ENCODE results near the gene PANX2. TPM values are rescaled to one million over a fixed set of nuclear protein-coding genes. Genes with fewer than 3 reads are reported as not detected.

The PANX2 gene
- total and polyA plus RNA-seq, 2 experiments from 2014 or later: 2.8 to 5.1 TPM

GRCh38 chr22:50216055-50216683 lies 45.6 kb downstream of the PANX2 start:
- TF ChIP-seq REST (IDR thresholded peaks at IDR 0.05; ENCODE audit: unreplicated experiment) (no peak), ZNF114 (CRISPR knock-in tag; IDR thresholded peaks at IDR 0.05) (no peak), CTCF (conservative IDR thresholded peaks at IDR 0.05; ENCODE audit: low read depth in 2 of 2) (no peak), ZNF331 (CRISPR knock-in tag; IDR thresholded peaks at IDR 0.05; ENCODE audit: low read depth) (no peak), ZNF462 (CRISPR knock-in tag; IDR thresholded peaks at IDR 0.05) (no peak), JUNB (IDR thresholded peaks at IDR 0.05; ENCODE audit: unreplicated experiment) (no peak), STAT1 (IDR thresholded peaks at IDR 0.05; ENCODE audit: unreplicated experiment) (no peak), POLR2AphosphoS5 (IDR thresholded peaks at IDR 0.05; ENCODE audit: low read depth) (no peak)
- no peak overlapping the region for H3K4me2 ChIP-seq
- no peaks in the 10 kb centered on the region for H3K9me2 ChIP-seq (ENCODE audit: insufficient read depth)
- H3K36me3 ChIP-seq (ENCODE audit: insufficient read depth): 0 out of 2 replicates have a peak, but pooled peaks cover 4% of the 10 kb centered on the region
- H3K4me1 ChIP-seq (ENCODE audit: insufficient read depth): no peaks in the 10 kb centered on the region; the same call in 1 of the 2 replicates
- H3K4me3 ChIP-seq: no peak overlapping the region
- no peak overlapping the region for H3K27ac ChIP-seq (ENCODE audit: low read depth)
- no peak overlapping the region for H2AFZ ChIP-seq
- H4K20me1 ChIP-seq (replicated peaks; ENCODE audit: insufficient read depth): peaks cover 18% of the 10 kb centered on the region
- Mint-ChIP-seq H3K9me3 (no peaks in the 10 kb centered on the region; the same call in 2 of the 3 replicates), H3K4me1 (peaks cover 2% of the 10 kb centered on the region; the same call in 2 of the 3 replicates), H3K4me3 (no peak overlapping the region), H3K27ac (no peak overlapping the region), H3K27me3 (ENCODE audit: insufficient read depth, low read depth, poor library complexity) (peaks cover 1% of the 10 kb centered on the region), H3K36me3 (ENCODE audit: low read depth) (peaks cover 70% of the 10 kb centered on the region)
- H3F3A ChIP-seq (replicated peaks; ENCODE audit: low read depth): no peaks in the 10 kb centered on the region
- no peak for ATAC-seq
- no peaks in the 10 kb centered on the region for H3K27me3 ChIP-seq (ENCODE audit: insufficient read depth)
- H3K79me2 ChIP-seq (replicated peaks; ENCODE audit: insufficient read depth): peaks cover 17% of the 10 kb centered on the region; the same call in 1 of the 2 replicates
- no peak for DNase-seq (ENCODE audit: low spot score)
